Neural cell (in vitro differentiated cells): Measurements from ENCODE around the gene NPLOC4. TPM values are rescaled to one million over a fixed set of nuclear protein-coding genes. Genes with fewer than 3 reads are reported as not detected.

ENCODE experiments used
- H2AFZ ChIP-seq: fragments of 200-600, 300-800 bp; sonication (generic), shearing (Covaris generic); 2 replicates; pipeline ENCODE4 v1.6.0; 2014; ENCODE audit warnings: low read depth, mild to moderate bottlenecking, antibody characterized with exemption, low read length, moderate library complexity
- H3F3A ChIP-seq: fragments of 200-600 bp; shearing (Covaris generic); 2 replicates; pipeline ENCODE4 v1.6.1; 2016; ENCODE audit warnings: mild to moderate bottlenecking, moderate library complexity, mixed read lengths, antibody characterized with exemption, low read length; ENCODE audit not compliant: insufficient read depth, poor library complexity, severe bottlenecking
- H3K27ac ChIP-seq: fragments of 200-600, 300-800 bp; sonication (generic), shearing (Covaris generic); 2 replicates; pipeline ENCODE4 v1.5.1; 2014; ENCODE audit warnings: mild to moderate bottlenecking, low read length, moderate library complexity
- H3K27me3 ChIP-seq: fragments of 300-800, 200-600 bp; sonication (generic), shearing (Covaris generic); 2 replicates; pipeline ENCODE4 v1.6.0; 2014; ENCODE audit warnings: mild to moderate bottlenecking, low read depth, low read length, moderate library complexity; ENCODE audit not compliant: insufficient read depth
- H3K36me3 ChIP-seq: fragments of 300-800, 200-600 bp; sonication (generic), shearing (Covaris generic); 2 replicates; pipeline ENCODE4 v1.5.1; 2014; ENCODE audit warnings: mild to moderate bottlenecking, antibody characterized with exemption, low read length, moderate library complexity; ENCODE audit not compliant: insufficient read depth
- H3K4me2 ChIP-seq: fragments of 300-800, 200-600 bp; sonication (generic), shearing (Covaris generic); 2 replicates; pipeline ENCODE4 v1.6.0; 2014; ENCODE audit warnings: mild to moderate bottlenecking, low read length
- H3K4me3 ChIP-seq: fragments of 300-800, 200-600 bp; sonication (generic), shearing (Covaris generic); 2 replicates; pipeline ENCODE4 v1.5.1; 2014; ENCODE audit warnings: mild to moderate bottlenecking, low read length, moderate library complexity
- H3K79me2 ChIP-seq: fragments of 200-600 bp; shearing (Covaris generic); replicated peaks from 2 replicates; pipeline ENCODE4 v1.6.0; 2014; ENCODE audit warnings: mild to moderate bottlenecking, low read length, moderate library complexity; ENCODE audit not compliant: insufficient read depth
- H3K9ac ChIP-seq: fragments of 300-800, 200-600 bp; sonication (generic), shearing (Covaris generic); 2 replicates; pipeline ENCODE4 v1.6.1; 2016; ENCODE audit warnings: mild to moderate bottlenecking, low read length, mixed read lengths
- H3K9me2 ChIP-seq: fragments of 200-600 bp; shearing (Covaris generic); 2 replicates; pipeline ENCODE4 v1.6.1; 2016; ENCODE audit warnings: mild to moderate bottlenecking, low read length, mixed read lengths; ENCODE audit not compliant: insufficient read depth
- H3K9me3 ChIP-seq: fragments of 200-600, 300-800 bp; sonication (generic), shearing (Covaris generic); 2 replicates; pipeline ENCODE4 v1.6.1; 2016; ENCODE audit warnings: mild to moderate bottlenecking, mixed run types, low read length, moderate library complexity, mixed read lengths
- H4K20me1 ChIP-seq: fragments of 200-600 bp; shearing (Covaris generic); 2 replicates; pipeline ENCODE4 v1.6.1; 2016; ENCODE audit warnings: mild to moderate bottlenecking, mixed run types; ENCODE audit not compliant: insufficient read depth
- CTCF ChIP-seq: fragments of 450-650 bp; IDR thresholded peaks from 2 replicates; pipeline ENCODE4 v1.5.1; 2014; ENCODE audit warnings: antibody characterized with exemption, mild to moderate bottlenecking, moderate library complexity; ENCODE audit not compliant: poor library complexity, severe bottlenecking
- EP300 ChIP-seq: fragments of 450-650 bp; conservative IDR thresholded peaks from 2 replicates; pipeline ENCODE4 v1.6.1; 2014; ENCODE audit warnings: antibody characterized with exemption, mild to moderate bottlenecking, moderate library complexity; ENCODE audit not compliant: poor library complexity, severe bottlenecking
- EZH2 ChIP-seq: fragments of 200-600, 300-800 bp; shearing (Covaris generic), sonication (generic); IDR thresholded peaks from 2 replicates; pipeline ENCODE4 v1.6.1; 2014; ENCODE audit warnings: antibody characterized with exemption, low read length, borderline replicate concordance, mild to moderate bottlenecking; ENCODE audit not compliant: insufficient read depth, poor library complexity, severe bottlenecking
- MXI1 ChIP-seq: fragments of 450-650 bp; conservative IDR thresholded peaks from 2 replicates; pipeline ENCODE4 v1.6.1; 2014; ENCODE audit warnings: antibody characterized with exemption, mild to moderate bottlenecking; ENCODE audit not compliant: poor library complexity, severe bottlenecking
- POLR2AphosphoS5 ChIP-seq: IDR thresholded peaks from 2 replicates; pipeline ENCODE4 v1.6.1; 2012
- RAD21 ChIP-seq: fragments of 450-650 bp; conservative IDR thresholded peaks from 2 replicates; pipeline ENCODE4 v1.6.1; 2014; ENCODE audit warnings: antibody characterized with exemption, mild to moderate bottlenecking, moderate library complexity
- REST ChIP-seq: IDR thresholded peaks from 2 replicates; pipeline ENCODE4 v1.6.1; 2012; ENCODE audit warnings: borderline replicate concordance
- SMC3 ChIP-seq: fragments of 450-650 bp; conservative IDR thresholded peaks from 2 replicates; pipeline ENCODE4 v1.6.1; 2014; ENCODE audit warnings: antibody characterized with exemption, mild to moderate bottlenecking, moderate library complexity; ENCODE audit not compliant: poor library complexity
- TAF1 ChIP-seq: IDR thresholded peaks from 2 replicates; pipeline ENCODE4 v1.6.1; 2012; ENCODE audit warnings: low read depth
- polyA plus RNA-seq: library from polyadenylated mRNA; depleted of rRNA; stranded (reverse); fragments of >200 nt; gene quantifications from 2 replicates; pipeline ENCODE4 v1.2.3, GENCODE V29; 2014

Gene NPLOC4
- polyA plus RNA-seq, 1 donor from 2014 or later = 32.3 TPM

GRCh38 chr17:81544281-81544974, 92.5 kb downstream of the NPLOC4 start:
- no peaks in the 10 kb centered on the region for H4K20me1 ChIP-seq
- no peaks in the 10 kb centered on the region for H3K79me2 ChIP-seq
- no peaks in the 10 kb centered on the region for H3K27me3 ChIP-seq
- H3F3A ChIP-seq = no peaks in the 10 kb centered on the region
- H3K9me3 ChIP-seq = no peaks in the 10 kb centered on the region
- no peaks in the 10 kb centered on the region for H3K9me2 ChIP-seq
- H3K4me3 ChIP-seq = no peak overlapping the region
- no peak overlapping the region for H2AFZ ChIP-seq
- H3K4me2 ChIP-seq = no peak overlapping the region
- no peak overlapping the region for H3K9ac ChIP-seq
- H3K27ac ChIP-seq = no peak overlapping the region
- no peak for TF ChIP-seq POLR2AphosphoS5
- no peak for TF ChIP-seq MXI1
- no peak for TF ChIP-seq EP300
- no peak for TF ChIP-seq REST
- no peak for TF ChIP-seq TAF1
- TF ChIP-seq EZH2 = no peak
- TF ChIP-seq RAD21 = no peak
- TF ChIP-seq SMC3 = no peak
- TF ChIP-seq CTCF = no peak
- no peaks in the 10 kb centered on the region for H3K36me3 ChIP-seq

GRCh38 chr17:81543756-81544155, 93.2 kb downstream of the NPLOC4 start:
- Histone ChIP-seq H3K9me3 (no peaks in the 10 kb centered on the region), H3K9me2 (no peaks in the 10 kb centered on the region), H3K79me2 (no peaks in the 10 kb centered on the region), H3K9ac (no peak overlapping the region), H3F3A (no peaks in the 10 kb centered on the region), H3K27me3 (no peaks in the 10 kb centered on the region), H2AFZ (no peak overlapping the region), H4K20me1 (no peaks in the 10 kb centered on the region), H3K4me2 (no peak overlapping the region), H3K4me3 (no peak overlapping the region), H3K27ac (no peak overlapping the region), H3K36me3 (no peaks in the 10 kb centered on the region)
- TF ChIP-seq CTCF (no peak), RAD21 (no peak), POLR2AphosphoS5 (no peak), TAF1 (no peak), EZH2 (no peak), EP300 (no peak), SMC3 (no peak), REST (no peak), MXI1 (no peak)
